Mucosa of gallbladder (tissue), 1 donor: ENCODE measurements around the gene ADAM15. TPM values are rescaled to one million over a fixed set of nuclear protein-coding genes. Genes with fewer than 3 reads are reported as not detected.
A peak's percentile ranks its signal among the peaks of the same experiment; 100 is the strongest.

Source experiments
- DNase-seq: peaks from one replicate; pipeline ENCODE4 v3.0.0-alpha.2; 2020; ENCODE audit warnings: low spot score
- total RNA-seq: library from RNA; stranded (reverse); gene quantifications from one replicate; pipeline ENCODE4 v1.2.1, GENCODE V29; 2021
- donor health status: DM: no; HTN: no; CAD: no.

The ADAM15 gene
- total RNA-seq, 1 donor from 2014 or later, result 146 TPM

GRCh38 chr1:155086856-155087535, 35.9 kb downstream of the ADAM15 start:
- no peak for DNase-seq

- DNase-seq, result peak; percentile 70
These were observed 40.2 kb downstream of the ADAM15 start for GRCh38 chr1:155091071-155092051.

GRCh38 chr1:155092131-155092530, 41.0 kb downstream of the ADAM15 start:
- DNase-seq, result no peak

GRCh38 chr1:155092641-155093040, 41.5 kb downstream of the ADAM15 start:
- no peak for DNase-seq

- no peak for DNase-seq
These were observed 43.0 kb downstream of the ADAM15 start for GRCh38 chr1:155093911-155094621.

- DNase-seq, result no peak
These were observed 43.5 kb downstream of the ADAM15 start for GRCh38 chr1:155094622-155094948.

GRCh38 chr1:155099331-155099730, 48.2 kb downstream of the ADAM15 start:
- no peak for DNase-seq

GRCh38 chr1:155103325-155103724, 52.2 kb downstream of the ADAM15 start:
- no peak for DNase-seq

GRCh38 chr1:155104605-155105534, 53.8 kb downstream of the ADAM15 start:
- no peak for DNase-seq

GRCh38 chr1:155105604-155106011, 54.5 kb downstream of the ADAM15 start:
- peak; percentile 74 for DNase-seq

GRCh38 chr1:155106862-155107261, 55.7 kb downstream of the ADAM15 start:
- no peak for DNase-seq

GRCh38 chr1:155107309-155108264, 56.5 kb downstream of the ADAM15 start:
- no peak for DNase-seq

- DNase-seq, result no peak
These were observed 57.2 kb downstream of the ADAM15 start for GRCh38 chr1:155108296-155108695.

- no peak for DNase-seq
These were observed 59.3 kb downstream of the ADAM15 start for GRCh38 chr1:155110381-155110780.

- DNase-seq, result no peak
These were observed 59.7 kb downstream of the ADAM15 start for GRCh38 chr1:155110826-155111225.

Other genes starting within 250 kb of the ADAM15 start
- 3.9 TPM for gene KCNN3, start 181.0 kb upstream of the ADAM15 start, total RNA-seq
- gene PMVK, start 114.6 kb upstream of the ADAM15 start, total RNA-seq, result 33.0 TPM
- gene PBXIP1, start 95.2 kb upstream of the ADAM15 start, total RNA-seq, result 208 TPM
- gene PYGO2, start 89.5 kb upstream of the ADAM15 start, total RNA-seq, result 54.5 TPM
- gene SHC1, start 80.6 kb upstream of the ADAM15 start, total RNA-seq, result 123 TPM
- gene CKS1B, start 76.6 kb upstream of the ADAM15 start, total RNA-seq, result 27.1 TPM
- 37.9 TPM for gene FLAD1, start 68.0 kb upstream of the ADAM15 start, total RNA-seq
- gene LENEP, start 57.7 kb upstream of the ADAM15 start, total RNA-seq, result not detected
- 122 TPM for gene ZBTB7B, start 48.5 kb upstream of the ADAM15 start, total RNA-seq
- gene DCST2, start 17.5 kb upstream of the ADAM15 start, total RNA-seq, result 1.0 TPM
- gene DCST1, start 17.5 kb upstream of the ADAM15 start, total RNA-seq, result not detected
- 12.8 TPM for gene EFNA4, start 12.4 kb downstream of the ADAM15 start, total RNA-seq
- gene EFNA3, start 27.5 kb downstream of the ADAM15 start, total RNA-seq, result 2.7 TPM
- 100.0 TPM for gene EFNA1, start 76.6 kb downstream of the ADAM15 start, total RNA-seq
- 54.7 TPM for gene SLC50A1, start 84.5 kb downstream of the ADAM15 start, total RNA-seq
- gene DPM3, start 89.2 kb downstream of the ADAM15 start, total RNA-seq, result 130 TPM
- 158 TPM for gene KRTCAP2, start 122.0 kb downstream of the ADAM15 start, total RNA-seq
- 0.83 TPM for gene TRIM46, start 122.5 kb downstream of the ADAM15 start, total RNA-seq
- gene THBS3, start 156.6 kb downstream of the ADAM15 start, total RNA-seq, result 43.1 TPM
- gene MTX1, start 157.4 kb downstream of the ADAM15 start, total RNA-seq, result 31.3 TPM
- gene ENTREP3, start 204.2 kb downstream of the ADAM15 start, total RNA-seq, result 49.0 TPM
- gene SCAMP3, start 211.0 kb downstream of the ADAM15 start, total RNA-seq, result 68.6 TPM
- 73.7 TPM for gene CLK2, start 222.2 kb downstream of the ADAM15 start, total RNA-seq
- 8.7 TPM for gene HCN3, start 226.1 kb downstream of the ADAM15 start, total RNA-seq